Central memory CD8-positive, alpha-beta T cell (primary cell): ENCODE measurements around the gene YARS1.

Experiments used
- ATAC-seq: fragments of 150-1000 bp; cut with Tn5 transposase; replicated peaks from 2 replicates; pipeline ENCODE4 v1.10.0; 2022; ENCODE audit warnings: mild to moderate bottlenecking, moderate FRiP score, moderate number of reproducible peaks; ENCODE audit not compliant: poor library complexity, severe bottlenecking; ENCODE audit errors: extremely low read depth
- DNase-seq, 2 donors: peaks; one replicate each; pipeline ENCODE4 v3.0.0; 2021; ENCODE audit warnings: low spot score in 2 of 2
- H3K27ac Mint-ChIP-seq: one replicate; pipeline ENCODE4 v1.8.0; 2022; ENCODE audit warnings: low read depth, mild to moderate bottlenecking, moderate library complexity, mixed read lengths
- H3K27me3 Mint-ChIP-seq: one replicate; pipeline ENCODE4 v1.8.0; 2022; ENCODE audit warnings: mixed read lengths
- H3K36me3 Mint-ChIP-seq: one replicate; pipeline ENCODE4 v1.8.0; 2022; ENCODE audit warnings: mild to moderate bottlenecking, moderate library complexity, mixed read lengths; ENCODE audit not compliant: insufficient read depth
- H3K4me1 Mint-ChIP-seq: one replicate; pipeline ENCODE4 v1.8.0; 2022; ENCODE audit warnings: mixed read lengths
- H3K4me3 Mint-ChIP-seq: one replicate; pipeline ENCODE4 v1.8.0; 2022; ENCODE audit warnings: mild to moderate bottlenecking, moderate library complexity, mixed read lengths
- H3K9me3 Mint-ChIP-seq: one replicate; pipeline ENCODE4 v1.8.0; 2022; ENCODE audit warnings: mixed read lengths

YARS1 gene

GRCh38 chr1:32784817-32785216, 32.3 kb downstream of the YARS1 start:
- H3K9me3 Mint-ChIP-seq = no peaks in the 10 kb centered on the region

GRCh38 chr1:32783851-32784250, 33.3 kb downstream of the YARS1 start:
- Mint-ChIP-seq H3K27me3 (no peaks in the 10 kb centered on the region), H3K4me1 (peaks cover 9% of the 10 kb centered on the region), H3K36me3 (peaks cover 61% of the 10 kb centered on the region), H3K9me3 (no peaks in the 10 kb centered on the region), H3K4me3 (no peak overlapping the region), H3K27ac (peak overlapping the region; percentile 8)
- DNase-seq = no peak
- ATAC-seq = no peak

More at GRCh38 chr1:32784817-32785216, 32.3 kb downstream of the YARS1 start:
- no peaks in the 10 kb centered on the region for H3K27me3 Mint-ChIP-seq
- peaks cover 57% of the 10 kb centered on the region for H3K36me3 Mint-ChIP-seq
- DNase-seq (no peak), ATAC-seq (no peak)
- H3K4me1 Mint-ChIP-seq = peaks cover 9% of the 10 kb centered on the region
- H3K4me3 Mint-ChIP-seq = no peak overlapping the region
- H3K27ac Mint-ChIP-seq = peak overlapping the region; percentile 8

GRCh38 chr1:32782086-32782485, 35.1 kb downstream of the YARS1 start:
- Mint-ChIP-seq H3K27me3 (no peaks in the 10 kb centered on the region), H3K4me1 (peaks cover 9% of the 10 kb centered on the region), H3K9me3 (no peaks in the 10 kb centered on the region), H3K27ac (no peak overlapping the region), H3K36me3 (peaks cover 73% of the 10 kb centered on the region), H3K4me3 (no peak overlapping the region)
- no peak for ATAC-seq
- DNase-seq = no peak

GRCh38 chr1:32780628-32781234, 36.4 kb downstream of the YARS1 start:
- H3K4me3 Mint-ChIP-seq = no peak overlapping the region
- no peaks in the 10 kb centered on the region for H3K27me3 Mint-ChIP-seq
- DNase-seq (no peak), ATAC-seq (no peak)
- H3K4me1 Mint-ChIP-seq = peaks cover 5% of the 10 kb centered on the region
- peaks cover 74% of the 10 kb centered on the region for H3K36me3 Mint-ChIP-seq
- no peaks in the 10 kb centered on the region for H3K9me3 Mint-ChIP-seq
- H3K27ac Mint-ChIP-seq = no peak overlapping the region

GRCh38 chr1:32780005-32780404, 37.2 kb downstream of the YARS1 start:
- Mint-ChIP-seq H3K9me3 (no peaks in the 10 kb centered on the region), H3K4me3 (no peak overlapping the region), H3K27ac (no peak overlapping the region), H3K4me1 (peaks cover 5% of the 10 kb centered on the region), H3K36me3 (peaks cover 72% of the 10 kb centered on the region), H3K27me3 (no peaks in the 10 kb centered on the region)
- DNase-seq (no peak), ATAC-seq (no peak)

- Mint-ChIP-seq H3K36me3 (peaks cover 67% of the 10 kb centered on the region), H3K4me1 (peaks cover 5% of the 10 kb centered on the region), H3K4me3 (no peak overlapping the region), H3K9me3 (no peaks in the 10 kb centered on the region), H3K27me3 (no peaks in the 10 kb centered on the region), H3K27ac (no peak overlapping the region)
- DNase-seq (no peak), ATAC-seq (no peak)
Observed at GRCh38 chr1:32779242-32779641, 37.9 kb downstream of the YARS1 start.

- H3K36me3 Mint-ChIP-seq = peaks cover 42% of the 10 kb centered on the region
- no peaks in the 10 kb centered on the region for H3K9me3 Mint-ChIP-seq
- no peaks in the 10 kb centered on the region for H3K27me3 Mint-ChIP-seq
- DNase-seq (no peak), ATAC-seq (no peak)
- H3K4me1 Mint-ChIP-seq = peaks cover 16% of the 10 kb centered on the region
- no peak overlapping the region for H3K4me3 Mint-ChIP-seq
- H3K27ac Mint-ChIP-seq = peak overlapping the region; percentile 29
Observed at GRCh38 chr1:32775640-32776337, 41.4 kb downstream of the YARS1 start.

- H3K4me1 Mint-ChIP-seq = peaks cover 16% of the 10 kb centered on the region
- H3K4me3 Mint-ChIP-seq = no peak overlapping the region
- peak overlapping the region; percentile 29 for H3K27ac Mint-ChIP-seq
- no peaks in the 10 kb centered on the region for H3K27me3 Mint-ChIP-seq
- ATAC-seq (no peak), DNase-seq (no peak)
- no peaks in the 10 kb centered on the region for H3K9me3 Mint-ChIP-seq
- peaks cover 35% of the 10 kb centered on the region for H3K36me3 Mint-ChIP-seq
Observed at GRCh38 chr1:32774950-32775634, 42.1 kb downstream of the YARS1 start.

GRCh38 chr1:32774464-32774808, 42.7 kb downstream of the YARS1 start:
- H3K27me3 Mint-ChIP-seq = no peaks in the 10 kb centered on the region
- DNase-seq = no peak
- peak overlapping the region; percentile 13 for H3K27ac Mint-ChIP-seq
- peaks cover 30% of the 10 kb centered on the region for H3K36me3 Mint-ChIP-seq
- no peak for ATAC-seq
- peaks cover 16% of the 10 kb centered on the region for H3K4me1 Mint-ChIP-seq
- no peaks in the 10 kb centered on the region for H3K9me3 Mint-ChIP-seq
- H3K4me3 Mint-ChIP-seq = no peak overlapping the region

GRCh38 chr1:32773764-32774463, 43.2 kb downstream of the YARS1 start:
- Mint-ChIP-seq H3K9me3 (no peaks in the 10 kb centered on the region), H3K36me3 (peaks cover 26% of the 10 kb centered on the region), H3K27ac (peak overlapping the region; percentile 13), H3K4me3 (no peak overlapping the region), H3K4me1 (peaks cover 16% of the 10 kb centered on the region), H3K27me3 (no peaks in the 10 kb centered on the region)
- ATAC-seq = no peak
- no peak for DNase-seq

- Mint-ChIP-seq H3K27ac (no peak overlapping the region), H3K9me3 (no peaks in the 10 kb centered on the region), H3K36me3 (peaks cover 21% of the 10 kb centered on the region), H3K4me3 (no peak overlapping the region), H3K27me3 (no peaks in the 10 kb centered on the region), H3K4me1 (peaks cover 16% of the 10 kb centered on the region)
- DNase-seq = peak; percentile 57 to 64
- ATAC-seq = peak; percentile 79
Observed at GRCh38 chr1:32773018-32773763, 44.0 kb downstream of the YARS1 start.
